Common myeloid progenitor, CD34-positive (primary cell): ENCODE results near the gene NAALAD2. TPM values are rescaled to one million over a fixed set of nuclear protein-coding genes. Genes with fewer than 3 reads are reported as not detected.
"Not testable (repeated sequence)": the region's sequence is repeated elsewhere in the genome, so short reads cannot be mapped to it uniquely, and the experiment has no call there.

ENCODE experiments used
- CTCF ChIA-PET: fragments of 350-600 bp; sonication (Branson Sonifier 250); formaldehyde crosslinking; loops from one replicate; lab custom pipeline; 2021; ENCODE audit warnings: antibody characterized with exemption; lab: Charles Lee
- POLR2A ChIA-PET: fragments of 350-600 bp; sonication (Branson Sonifier 250); formaldehyde crosslinking; loops from one replicate; lab custom pipeline; 2021; ENCODE audit warnings: antibody characterized with exemption; lab: Charles Lee
- DNase-seq, 3 donors: peaks; one replicate each; pipeline versions ENCODE4 v3.0.0 to v3.0.0-alpha.2; 2013
- H3K27ac ChIP-seq, 2 experiments: 1 replicate in 1 of 2; 2 replicates in 1 of 2; pipeline ENCODE4 v1.7.0; 2013; ENCODE audit warnings: inconsistent platforms in 2 of 2, low read length in 2 of 2, mild to moderate bottlenecking in 2 of 2, low read depth in 1 of 2, moderate library complexity in 1 of 2; ENCODE audit not compliant: severe bottlenecking in 2 of 2, insufficient read depth in 1 of 2, poor library complexity in 1 of 2
- H3K27me3 ChIP-seq, 5 experiments: replicated peaks in 2 of 5; 1 replicate in 3 of 5; 2 replicates in 2 of 5; pipeline versions ENCODE4 v1.6.1 to v1.7.0; 2013; ENCODE audit warnings: low read length in 4 of 5, mild to moderate bottlenecking in 2 of 5, moderate library complexity in 2 of 5, inconsistent platforms in 1 of 5; ENCODE audit not compliant: insufficient read depth in 5 of 5, control insufficient read depth in 4 of 5
- H3K36me3 ChIP-seq, 4 experiments: 1 replicate in 2 of 4; 2 replicates in 2 of 4; pipeline versions ENCODE4 v1.6.1 to v1.7.0; 2013; ENCODE audit warnings: low read length in 3 of 4, control low read depth in 1 of 4, mild to moderate bottlenecking in 1 of 4; ENCODE audit not compliant: control insufficient read depth in 4 of 4, insufficient read depth in 4 of 4
- H3K4me1 ChIP-seq, 4 experiments: 1 replicate in 3 of 4; 2 replicates in 1 of 4; pipeline versions ENCODE4 v1.6.1 to v1.7.1; 2013; ENCODE audit warnings: low read length in 3 of 4, mild to moderate bottlenecking in 3 of 4, control low read depth in 1 of 4, inconsistent platforms in 1 of 4, moderate library complexity in 1 of 4; ENCODE audit not compliant: control insufficient read depth in 4 of 4, insufficient read depth in 4 of 4; ENCODE audit errors: control extremely low read depth in 1 of 4
- H3K4me3 ChIP-seq, 7 experiments: 1 replicate in 4 of 7; 2 replicates in 3 of 7; pipeline versions ENCODE4 v1.5.1 to v1.7.0; 2013; ENCODE audit warnings: mild to moderate bottlenecking in 7 of 7, low read length in 6 of 7, moderate library complexity in 6 of 7, inconsistent platforms in 2 of 7, low read depth in 2 of 7, control low read depth in 1 of 7; ENCODE audit not compliant: insufficient read depth in 4 of 7, control insufficient read depth in 1 of 7; ENCODE audit errors: extremely low read depth in 1 of 7
- H3K9me3 ChIP-seq, 5 experiments: 1 replicate in 4 of 5; 2 replicates in 1 of 5; pipeline versions ENCODE4 v1.6.1 to v1.7.1; 2013; ENCODE audit warnings: low read length in 4 of 5, mild to moderate bottlenecking in 2 of 5, inconsistent platforms in 1 of 5, low read depth in 1 of 5, moderate library complexity in 1 of 5; ENCODE audit not compliant: control insufficient read depth in 4 of 5, insufficient read depth in 2 of 5; ENCODE audit errors: control extremely low read depth in 1 of 5
- WGBS: methylation state at CpG from one replicate; pipeline ENCODE4 v1.1.5; 2013; ENCODE audit not compliant: insufficient coverage; 5-methylcytosine and 5-hydroxymethylcytosine counted together
- polyA plus RNA-seq: library from polyadenylated mRNA; unstranded; fragments of 120-200 nt; gene quantifications from one replicate; pipeline ENCODE4 v1.2.1, GENCODE V29; 2013

Gene NAALAD2
- polyA plus RNA-seq: 1.5 TPM

GRCh38 chr11:90134478-90135003, at the start of gene NAALAD2:
TSS of gene NAALAD2 (plus strand) at chr11:90134663. CDS start at chr11:90134759, 96 bp downstream.
- peak; percentile 12 to 58 (median 35) for DNase-seq
- H3K9me3 ChIP-seq: no peaks in the 10 kb centered on the region
- POLR2A ChIA-PET: interaction anchor here (0.5 kb wide), 1 partner anchor 8 kb away, joined by 4 read pairs; no protein-coding TSS in a partner anchor
- peak within 1 kb of the TSS; percentile 31 to 83 (median 74) for H3K4me3 ChIP-seq
- CTCF ChIA-PET: interaction anchor here (2.0 kb wide), 1 partner anchor 9 kb away, joined by 6 read pairs; no protein-coding TSS in a partner anchor
- peaks cover 0 to 5% (median 2%) of the 10 kb centered on the region in 5 experiments for H3K27me3 ChIP-seq
- H3K36me3 ChIP-seq: no peaks in the 10 kb centered on the region
- H3K4me1 ChIP-seq: peaks cover 0 to 16% (median 10%) of the 10 kb centered on the region in 4 experiments
- no peak within 1 kb of the TSS for H3K27ac ChIP-seq
- under 1% methylated on average over 21 of the region's 25 CpGs for WGBS

- H3K36me3 ChIP-seq, DNase-seq, H3K27me3 ChIP-seq, H3K9me3 ChIP-seq, POLR2A ChIA-PET, H3K4me1 ChIP-seq, CTCF ChIA-PET, H3K27ac ChIP-seq, H3K4me3 ChIP-seq: not testable (repeated sequence)
- no CpG with 5 or more reads among the region's 3 CpGs for WGBS
These were observed 48.8 kb upstream of the NAALAD2 start, which contains the start of gene UBTFL1 for GRCh38 chr11:90085650-90086049. TSS of gene UBTFL1 (plus strand) at chr11:90085950. CDS start at chr11:90085950, 0 bp downstream.

GRCh38 chr11:90088731-90089130, 45.7 kb upstream of the NAALAD2 start:
- H3K4me1 ChIP-seq, POLR2A ChIA-PET, DNase-seq, CTCF ChIA-PET, H3K9me3 ChIP-seq, H3K4me3 ChIP-seq, H3K27me3 ChIP-seq, H3K27ac ChIP-seq, H3K36me3 ChIP-seq: not testable (repeated sequence)
- WGBS: no CpG with 5 or more reads among the region's 2 CpGs

DNA sequence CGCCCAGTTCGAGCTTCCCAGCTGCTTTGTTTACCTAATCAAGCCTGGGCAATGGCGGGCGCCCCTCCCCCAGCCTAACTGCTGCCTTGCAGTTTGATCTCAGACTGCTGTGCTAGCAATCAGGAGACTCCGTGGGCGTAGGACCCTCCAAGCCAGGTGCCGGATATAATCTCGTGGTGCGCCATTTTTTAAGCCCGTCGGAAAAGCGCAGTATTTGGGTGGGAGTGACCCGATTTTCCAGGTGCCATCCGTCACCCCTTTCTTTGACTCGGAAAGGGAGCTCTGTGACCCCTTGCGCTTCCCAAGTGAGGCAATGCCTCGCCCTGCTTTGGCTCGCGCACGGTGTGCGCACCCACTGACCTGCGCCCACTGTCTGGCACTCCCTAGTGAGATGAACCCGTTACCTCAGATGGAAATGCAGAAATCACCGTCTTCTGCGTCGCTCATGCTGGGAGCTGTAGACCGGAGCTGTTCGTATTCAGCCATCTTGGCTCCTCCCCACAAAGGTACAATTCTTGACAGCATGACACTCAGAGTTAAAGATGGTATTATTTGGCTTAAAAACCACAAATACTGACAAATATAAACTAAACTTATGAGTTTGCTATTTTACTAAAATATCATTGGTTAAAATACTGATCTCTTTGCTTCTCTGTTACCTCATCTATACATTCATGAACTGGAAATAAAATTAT, 39.1 kb upstream of the NAALAD2 start:
- WGBS: 100% methylated on average over 5 of the region's 28 CpGs
- H3K9me3 ChIP-seq, CTCF ChIA-PET, DNase-seq, H3K4me3 ChIP-seq, H3K27me3 ChIP-seq, H3K27ac ChIP-seq, POLR2A ChIA-PET, H3K36me3 ChIP-seq: not testable (repeated sequence)
- peaks cover 0 to 19% (median 12%) of the 10 kb centered on the region in 4 experiments for H3K4me1 ChIP-seq

DNA sequence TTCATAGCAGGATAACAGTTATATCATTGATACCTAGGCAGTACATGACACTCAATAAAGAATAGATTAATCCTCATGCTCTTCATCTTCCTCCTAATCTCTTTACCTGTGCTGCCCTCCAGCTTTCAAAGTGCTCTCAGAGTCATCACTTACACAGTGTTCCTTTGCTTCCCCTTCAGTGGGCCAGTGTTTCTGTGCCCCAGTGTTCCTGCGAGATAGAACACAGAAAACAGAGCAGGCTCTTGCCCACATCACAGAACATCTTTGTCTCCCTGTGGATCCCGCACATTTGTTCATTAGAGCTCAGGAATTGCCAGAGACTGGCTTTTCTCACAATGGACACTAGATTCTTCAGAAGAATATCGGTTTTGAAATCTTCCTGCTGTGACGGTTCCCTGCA, 36.2 kb upstream of the NAALAD2 start:
- H3K27ac ChIP-seq, H3K4me3 ChIP-seq, CTCF ChIA-PET, H3K36me3 ChIP-seq, POLR2A ChIA-PET, H3K9me3 ChIP-seq, DNase-seq, H3K27me3 ChIP-seq: not testable (repeated sequence)
- WGBS: 85% methylated on average over 4 of the region's 4 CpGs
- H3K4me1 ChIP-seq: peaks cover 5 to 27% (median 16%) of the 10 kb centered on the region in 4 experiments

- no CpG with 5 or more reads among the region's 3 CpGs for WGBS
- Histone ChIP-seq H3K27me3 (no peaks in the 10 kb centered on the region), H3K27ac (no peak overlapping the region), H3K36me3 (no peaks in the 10 kb centered on the region), H3K9me3 (no peaks in the 10 kb centered on the region), H3K4me3 (peak overlapping the region in 1 of 7 experiments; percentile 33), H3K4me1 (peaks cover 5 to 27% (median 16%) of the 10 kb centered on the region in 4 experiments)
- peak; percentile 15 to 77 (median 70) for DNase-seq
- ChIA-PET CTCF (interaction anchor here (1.2 kb wide), 1 partner anchor 13 kb away, joined by 3 read pairs; no protein-coding TSS in a partner anchor), POLR2A (no interaction called here)
These were observed 34.0 kb upstream of the NAALAD2 start for GRCh38 chr11:90100431-90100830.

GRCh38 chr11:90113541-90113940, 20.9 kb upstream of the NAALAD2 start:
- POLR2A ChIA-PET: no interaction called here
- DNase-seq: peak in 1 of 3 donors; percentile 28
- no peaks in the 10 kb centered on the region for H3K9me3 ChIP-seq
- no peak overlapping the region for H3K4me3 ChIP-seq
- no CpG with 5 or more reads among the region's 2 CpGs for WGBS
- no peaks in the 10 kb centered on the region for H3K36me3 ChIP-seq
- no peak overlapping the region for H3K27ac ChIP-seq
- H3K27me3 ChIP-seq: no peaks in the 10 kb centered on the region
- CTCF ChIA-PET: interaction anchor here (0.7 to 1.7 kb wide), 3 partner anchors 10 to 18 kb away, joined by 3 to 5 read pairs (median 3); no protein-coding TSS in a partner anchor
- no peaks in the 10 kb centered on the region for H3K4me1 ChIP-seq
